Body of pancreas (tissue), 4 donors: ENCODE results near the gene GPR108.

Experiments
- POLR2A ChIP-seq, 3 donors: fragments of 450-650 bp; IDR thresholded peaks; one replicate each; pipeline ENCODE4 v1.6.1; 2016; ENCODE audit warnings: antibody characterized with exemption in 3 of 3, mild to moderate bottlenecking in 2 of 3
- TF ChIP-seq, protein P1 (sequence below), 7 experiments: fragments of 450-650 bp in 4 of 7; fragments of 200-600 bp in 3 of 7; sonication (generic) in 3 of 7; IDR thresholded peaks; one replicate each; pipeline ENCODE4 v1.5.1; 2016 to 2019; ENCODE audit warnings: antibody characterized with exemption in 7 of 7

GRCh38 chr19:6699935-6700334 lies 37.4 kb downstream of the GPR108 start:
- TF ChIP-seq, protein P1, sequence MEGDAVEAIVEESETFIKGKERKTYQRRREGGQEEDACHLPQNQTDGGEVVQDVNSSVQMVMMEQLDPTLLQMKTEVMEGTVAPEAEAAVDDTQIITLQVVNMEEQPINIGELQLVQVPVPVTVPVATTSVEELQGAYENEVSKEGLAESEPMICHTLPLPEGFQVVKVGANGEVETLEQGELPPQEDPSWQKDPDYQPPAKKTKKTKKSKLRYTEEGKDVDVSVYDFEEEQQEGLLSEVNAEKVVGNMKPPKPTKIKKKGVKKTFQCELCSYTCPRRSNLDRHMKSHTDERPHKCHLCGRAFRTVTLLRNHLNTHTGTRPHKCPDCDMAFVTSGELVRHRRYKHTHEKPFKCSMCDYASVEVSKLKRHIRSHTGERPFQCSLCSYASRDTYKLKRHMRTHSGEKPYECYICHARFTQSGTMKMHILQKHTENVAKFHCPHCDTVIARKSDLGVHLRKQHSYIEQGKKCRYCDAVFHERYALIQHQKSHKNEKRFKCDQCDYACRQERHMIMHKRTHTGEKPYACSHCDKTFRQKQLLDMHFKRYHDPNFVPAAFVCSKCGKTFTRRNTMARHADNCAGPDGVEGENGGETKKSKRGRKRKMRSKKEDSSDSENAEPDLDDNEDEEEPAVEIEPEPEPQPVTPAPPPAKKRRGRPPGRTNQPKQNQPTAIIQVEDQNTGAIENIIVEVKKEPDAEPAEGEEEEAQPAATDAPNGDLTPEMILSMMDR (IDR thresholded peaks at IDR 0.05): no peak
- no peak for TF ChIP-seq POLR2A (IDR thresholded peaks at IDR 0.05)
